Measurements from ENCODE around the gene ELOVL6.

ELOVL6 gene

GRCh38 chr4:110108422-110108821, 90.0 kb downstream of the ELOVL6 start:
- Histone ChIP-seq H3K4me1 (ENCODE audit: low read depth, poor library complexity, severe bottlenecking) (peaks cover 7% of the 10 kb centered on the region), H3K27me3 (ENCODE audit: insufficient read depth, low read depth) (no peaks in the 10 kb centered on the region), H3K4me2 (no peak overlapping the region), H2AFZ (ENCODE audit: low read depth) (no peak overlapping the region), H3K36me3 (ENCODE audit: insufficient read depth) (no peaks in the 10 kb centered on the region), H3K4me3 (IDR thresholded peaks at IDR 0.05; ENCODE audit: insufficient read depth, low read depth, low read length) (no peak overlapping the region), H3K9ac (no peak overlapping the region), H4K20me1 (ENCODE audit: insufficient read depth) (no peaks in the 10 kb centered on the region), H3K79me2 (ENCODE audit: insufficient read depth, low read depth) (no peaks in the 10 kb centered on the region), H3K27ac (no peak overlapping the region)
- no peak for TF ChIP-seq CTCF (conservative IDR thresholded peaks at IDR 0.05; ENCODE audit: low read depth, low read length)

GRCh38 chr4:110107866-110108265, 90.5 kb downstream of the ELOVL6 start:
- Histone ChIP-seq H3K4me1 (ENCODE audit: low read depth, poor library complexity, severe bottlenecking) (peaks cover 7% of the 10 kb centered on the region), H3K36me3 (ENCODE audit: insufficient read depth) (no peaks in the 10 kb centered on the region), H3K4me2 (no peak overlapping the region), H3K79me2 (ENCODE audit: insufficient read depth, low read depth) (no peaks in the 10 kb centered on the region), H3K9ac (no peak overlapping the region), H3K27ac (no peak overlapping the region), H2AFZ (ENCODE audit: low read depth) (no peak overlapping the region), H4K20me1 (ENCODE audit: insufficient read depth) (no peaks in the 10 kb centered on the region), H3K27me3 (ENCODE audit: insufficient read depth, low read depth) (no peaks in the 10 kb centered on the region), H3K4me3 (IDR thresholded peaks at IDR 0.05; ENCODE audit: insufficient read depth, low read depth, low read length) (no peak overlapping the region)
- no peak for TF ChIP-seq CTCF (conservative IDR thresholded peaks at IDR 0.05; ENCODE audit: low read depth, low read length)

- Histone ChIP-seq H4K20me1 (ENCODE audit: insufficient read depth) (no peaks in the 10 kb centered on the region), H3K27ac (no peak overlapping the region), H3K79me2 (ENCODE audit: insufficient read depth, low read depth) (no peaks in the 10 kb centered on the region), H3K4me1 (ENCODE audit: low read depth, poor library complexity, severe bottlenecking) (peaks cover 7% of the 10 kb centered on the region), H3K36me3 (ENCODE audit: insufficient read depth) (no peaks in the 10 kb centered on the region), H3K27me3 (ENCODE audit: insufficient read depth, low read depth) (no peaks in the 10 kb centered on the region), H3K4me2 (no peak overlapping the region), H3K9ac (no peak overlapping the region), H2AFZ (ENCODE audit: low read depth) (no peak overlapping the region), H3K4me3 (IDR thresholded peaks at IDR 0.05; ENCODE audit: insufficient read depth, low read depth, low read length) (no peak overlapping the region)
- no peak for TF ChIP-seq CTCF (conservative IDR thresholded peaks at IDR 0.05; ENCODE audit: low read depth, low read length)
Observed at GRCh38 chr4:110106931-110107296, 91.5 kb downstream of the ELOVL6 start.

GRCh38 chr4:110104661-110105060, 93.8 kb downstream of the ELOVL6 start:
- Histone ChIP-seq H3K79me2 (ENCODE audit: insufficient read depth, low read depth) (no peaks in the 10 kb centered on the region), H3K27me3 (ENCODE audit: insufficient read depth, low read depth) (no peaks in the 10 kb centered on the region), H3K9ac (no peak overlapping the region), H2AFZ (ENCODE audit: low read depth) (no peak overlapping the region), H3K4me1 (ENCODE audit: low read depth, poor library complexity, severe bottlenecking) (peaks cover 7% of the 10 kb centered on the region), H3K36me3 (ENCODE audit: insufficient read depth) (no peaks in the 10 kb centered on the region), H4K20me1 (ENCODE audit: insufficient read depth) (no peaks in the 10 kb centered on the region), H3K4me2 (no peak overlapping the region), H3K27ac (no peak overlapping the region), H3K4me3 (IDR thresholded peaks at IDR 0.05; ENCODE audit: insufficient read depth, low read depth, low read length) (no peak overlapping the region)
- TF ChIP-seq CTCF (conservative IDR thresholded peaks at IDR 0.05; ENCODE audit: low read depth, low read length) = no peak

GRCh38 chr4:110099638-110100037, 98.8 kb downstream of the ELOVL6 start:
- no peak overlapping the region for H3K4me3 ChIP-seq (IDR thresholded peaks at IDR 0.05; ENCODE audit: insufficient read depth, low read depth, low read length)
- no peak overlapping the region for H3K9ac ChIP-seq
- no peak overlapping the region for H3K27ac ChIP-seq
- no peaks in the 10 kb centered on the region for H3K79me2 ChIP-seq (ENCODE audit: insufficient read depth, low read depth)
- no peak overlapping the region for H2AFZ ChIP-seq (ENCODE audit: low read depth)
- TF ChIP-seq CTCF (conservative IDR thresholded peaks at IDR 0.05; ENCODE audit: low read depth, low read length) = no peak
- H3K27me3 ChIP-seq (ENCODE audit: insufficient read depth, low read depth) = no peaks in the 10 kb centered on the region
- H3K36me3 ChIP-seq (ENCODE audit: insufficient read depth) = no peaks in the 10 kb centered on the region
- H3K4me2 ChIP-seq = no peak overlapping the region
- H3K4me1 ChIP-seq (ENCODE audit: low read depth, poor library complexity, severe bottlenecking) = no peaks in the 10 kb centered on the region
- H4K20me1 ChIP-seq (ENCODE audit: insufficient read depth) = no peaks in the 10 kb centered on the region

All from KMS-11 (cell line).